Measurements from ENCODE around the gene SLC25A20.
"Not testable (repeated sequence)": the region's sequence is repeated elsewhere in the genome, so short reads cannot be mapped to it uniquely, and the experiment has no call there.

Gene SLC25A20

DNA sequence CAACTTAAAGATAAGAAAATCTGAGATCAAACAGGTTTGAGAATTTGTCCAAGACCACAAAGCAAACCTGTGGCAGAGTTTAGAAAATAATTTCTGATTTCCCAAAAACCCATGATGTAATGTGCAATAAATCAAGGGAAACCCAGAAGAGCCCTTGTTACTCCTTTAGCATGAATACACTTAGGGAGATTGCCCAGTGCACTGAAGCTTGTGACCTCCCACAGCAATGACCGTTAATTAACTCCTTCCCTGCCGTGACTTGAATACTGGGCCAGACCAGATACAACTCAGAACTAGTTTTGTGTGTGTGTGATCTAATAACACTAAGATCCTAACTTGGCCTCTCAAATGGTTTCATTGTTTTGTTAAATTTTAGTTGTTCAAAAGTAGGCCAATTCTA is 53.5 kb downstream of the SLC25A20 start:
- DNase-seq (ENCODE audit: low spot score), result peak; percentile 25

DNA sequence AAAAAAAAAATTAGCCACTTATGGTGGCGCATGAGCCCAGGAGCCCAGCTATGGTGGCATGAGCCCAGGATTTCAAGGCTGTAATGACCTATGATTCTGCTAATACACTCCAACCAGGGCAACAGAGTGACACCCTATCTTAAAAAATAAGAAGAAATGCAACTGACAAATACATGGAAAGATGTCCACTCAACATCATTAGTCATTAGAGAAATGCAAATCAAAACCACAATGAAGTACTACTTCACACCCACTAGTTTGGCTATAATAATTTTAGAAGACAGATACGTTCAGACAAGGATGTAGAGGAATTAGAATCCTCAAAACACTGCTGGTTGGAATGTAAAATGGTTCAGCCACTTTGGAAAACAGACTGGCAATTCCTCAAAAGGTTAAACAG is 61.5 kb downstream of the SLC25A20 start:
- no peak for DNase-seq (ENCODE audit: low spot score)

DNA sequence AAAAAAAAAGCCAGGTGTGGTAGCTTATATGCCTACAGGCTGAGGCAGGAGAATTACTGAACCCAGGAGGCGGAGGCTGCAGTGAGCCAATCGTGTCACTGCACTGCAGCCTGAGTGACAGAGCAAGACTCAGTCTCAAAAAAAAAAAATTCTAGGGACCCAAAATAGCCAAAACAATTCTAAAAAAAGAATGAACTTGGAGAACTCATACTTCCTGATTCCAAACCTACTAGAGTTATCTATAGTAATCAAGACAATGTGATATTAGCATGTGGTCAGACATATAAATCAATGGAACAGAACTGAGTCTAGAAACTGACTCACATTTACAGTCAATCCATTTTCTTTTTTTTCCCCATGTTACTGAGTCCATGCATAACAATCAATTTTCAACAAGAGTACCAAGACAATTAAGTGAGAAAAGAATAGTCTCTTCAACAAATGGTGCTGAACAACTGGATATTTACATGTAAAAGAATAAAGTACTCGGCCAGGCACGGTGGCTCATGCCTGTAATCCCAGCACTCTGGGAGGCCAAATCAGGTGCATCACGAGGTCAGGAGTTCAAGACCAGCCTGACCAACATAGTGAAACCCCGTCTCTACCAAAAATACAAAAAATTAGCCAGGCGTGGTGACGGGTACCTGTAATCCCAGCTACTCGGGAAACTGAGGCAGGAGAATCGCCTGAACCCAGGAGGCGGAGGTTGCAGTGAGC is 62.9 kb downstream of the SLC25A20 start:
- no peak for DNase-seq (ENCODE audit: low spot score)

DNA sequence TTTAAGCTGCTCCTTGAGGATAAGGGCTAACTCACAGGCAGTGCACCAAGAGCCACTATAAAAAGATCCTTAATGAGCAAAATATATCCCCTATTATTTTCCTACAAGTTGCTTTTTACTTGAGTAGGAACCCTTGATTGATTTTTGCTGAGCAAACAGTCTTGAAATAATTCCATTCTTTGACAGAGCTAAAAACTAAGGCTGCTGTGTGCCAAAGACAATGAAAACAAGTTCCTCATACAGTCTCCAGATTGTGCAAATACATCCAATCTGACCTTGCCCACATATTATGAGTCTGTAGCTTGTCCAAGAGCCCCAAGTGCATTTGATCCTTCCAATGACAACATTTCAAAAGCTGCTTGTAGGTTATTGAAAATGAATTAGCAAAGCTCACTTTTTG is 66.0 kb downstream of the SLC25A20 start:
- no peak for DNase-seq (ENCODE audit: low spot score)

DNA sequence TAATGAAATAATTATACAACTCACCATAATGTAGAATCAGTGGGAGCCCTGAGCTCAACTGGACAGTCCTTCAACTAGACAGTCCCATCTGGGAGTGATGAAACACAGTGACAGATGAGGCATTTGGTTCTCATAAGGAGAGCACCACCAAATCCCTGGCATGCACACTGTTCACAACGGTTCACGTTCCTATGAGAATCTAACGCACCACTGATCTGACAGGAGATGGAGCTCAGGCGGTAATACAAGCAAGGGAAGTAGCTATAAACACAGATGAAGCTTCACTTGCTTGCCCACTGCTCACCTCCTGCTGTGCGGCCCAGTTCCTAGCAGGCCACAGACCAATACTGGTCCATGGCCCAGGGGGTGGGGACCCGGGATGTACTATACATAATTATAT is 68.0 kb downstream of the SLC25A20 start:
- no peak for DNase-seq (ENCODE audit: low spot score)

DNA sequence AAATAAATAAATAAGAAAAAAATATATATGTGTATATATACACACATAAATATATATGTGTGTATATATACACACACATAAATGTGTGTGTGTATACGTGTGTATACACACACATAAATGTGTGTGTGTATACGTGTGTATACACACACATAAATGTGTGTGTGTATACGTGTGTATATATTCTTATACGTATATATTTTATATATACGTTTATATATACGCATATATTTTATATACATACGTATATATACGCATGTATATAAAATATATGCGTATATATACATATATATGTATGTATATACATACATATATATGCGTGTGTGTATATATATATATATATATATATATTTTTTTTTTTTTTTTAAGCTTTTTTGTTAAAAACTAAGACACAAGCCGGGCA is 69.2 kb downstream of the SLC25A20 start:
- not testable (repeated sequence) for DNase-seq (ENCODE audit: low spot score)

DNA sequence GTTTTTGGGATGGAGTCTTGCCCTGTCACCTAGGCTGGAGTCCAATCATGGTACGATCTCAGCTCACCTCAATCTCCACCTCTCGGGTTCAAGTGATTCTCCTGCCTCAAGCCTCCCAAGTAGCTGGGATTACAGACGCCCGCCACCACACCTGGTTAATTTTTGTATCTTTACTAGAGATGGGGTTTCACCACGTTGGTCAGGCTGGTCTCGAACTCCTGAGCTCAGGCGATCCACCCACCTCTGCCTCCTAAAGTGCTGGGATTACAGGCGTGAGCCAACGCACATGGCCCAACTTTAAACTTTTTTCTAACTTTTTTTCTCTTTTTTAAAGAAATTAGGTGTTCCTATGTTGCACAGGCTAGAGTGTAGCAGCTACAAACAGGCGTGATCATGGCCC is 70.8 kb downstream of the SLC25A20 start:
- DNase-seq (ENCODE audit: low spot score), result not testable (repeated sequence)

DNA sequence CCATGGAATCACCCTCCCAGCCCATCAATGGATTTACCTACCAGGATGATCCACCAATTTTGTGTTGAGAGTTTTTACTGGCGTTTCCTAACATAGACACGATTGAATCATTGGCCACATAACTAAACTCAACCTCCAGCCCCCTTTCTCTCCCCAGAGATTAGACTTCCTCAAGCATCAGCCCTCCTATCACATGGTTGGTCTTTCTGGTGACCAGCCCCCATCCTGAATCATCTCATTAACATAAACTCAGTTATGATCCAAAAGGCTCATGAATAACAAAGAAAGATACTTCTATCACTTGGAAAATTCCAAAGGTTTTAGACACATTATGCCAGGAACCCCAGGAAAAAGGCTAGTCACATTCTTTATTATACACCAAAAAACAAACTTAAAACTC is 72.2 kb downstream of the SLC25A20 start:
- peak; percentile 88 for DNase-seq (ENCODE audit: low spot score)

DNA sequence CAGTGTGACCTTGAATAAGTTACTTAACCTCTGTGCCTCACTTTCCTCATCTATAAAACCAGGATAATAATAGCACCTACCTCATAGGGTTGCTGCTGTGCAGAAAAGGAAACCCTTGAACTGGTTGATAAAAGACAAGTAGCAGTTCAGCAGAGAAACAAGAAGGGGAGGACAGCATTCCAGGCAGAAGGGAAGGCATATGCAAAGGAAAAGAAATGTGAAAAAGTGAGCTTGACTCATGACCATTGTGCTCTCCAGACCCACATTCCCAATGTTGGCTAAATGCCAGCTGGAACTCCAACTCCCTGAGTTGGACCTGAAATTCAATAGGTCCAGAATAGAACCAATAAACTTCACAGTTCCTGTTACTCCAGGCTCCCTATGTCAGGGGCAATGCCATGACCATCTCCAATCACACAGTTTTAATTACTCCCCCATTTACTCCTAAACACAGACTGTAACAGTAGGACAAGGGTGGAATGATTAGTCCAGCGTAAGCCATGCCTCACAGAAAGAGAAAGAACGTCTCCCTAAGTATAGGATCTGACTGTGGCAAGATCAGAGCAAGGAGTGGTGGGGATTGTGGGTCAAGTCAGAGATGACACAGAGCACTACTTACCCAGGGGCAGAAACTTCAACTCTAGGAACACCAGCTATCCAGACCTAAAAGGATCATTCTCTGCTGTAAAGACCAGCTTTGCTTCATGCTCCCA is 77.9 kb downstream of the SLC25A20 start:
- peak; percentile 22 for DNase-seq (ENCODE audit: low spot score)

DNA sequence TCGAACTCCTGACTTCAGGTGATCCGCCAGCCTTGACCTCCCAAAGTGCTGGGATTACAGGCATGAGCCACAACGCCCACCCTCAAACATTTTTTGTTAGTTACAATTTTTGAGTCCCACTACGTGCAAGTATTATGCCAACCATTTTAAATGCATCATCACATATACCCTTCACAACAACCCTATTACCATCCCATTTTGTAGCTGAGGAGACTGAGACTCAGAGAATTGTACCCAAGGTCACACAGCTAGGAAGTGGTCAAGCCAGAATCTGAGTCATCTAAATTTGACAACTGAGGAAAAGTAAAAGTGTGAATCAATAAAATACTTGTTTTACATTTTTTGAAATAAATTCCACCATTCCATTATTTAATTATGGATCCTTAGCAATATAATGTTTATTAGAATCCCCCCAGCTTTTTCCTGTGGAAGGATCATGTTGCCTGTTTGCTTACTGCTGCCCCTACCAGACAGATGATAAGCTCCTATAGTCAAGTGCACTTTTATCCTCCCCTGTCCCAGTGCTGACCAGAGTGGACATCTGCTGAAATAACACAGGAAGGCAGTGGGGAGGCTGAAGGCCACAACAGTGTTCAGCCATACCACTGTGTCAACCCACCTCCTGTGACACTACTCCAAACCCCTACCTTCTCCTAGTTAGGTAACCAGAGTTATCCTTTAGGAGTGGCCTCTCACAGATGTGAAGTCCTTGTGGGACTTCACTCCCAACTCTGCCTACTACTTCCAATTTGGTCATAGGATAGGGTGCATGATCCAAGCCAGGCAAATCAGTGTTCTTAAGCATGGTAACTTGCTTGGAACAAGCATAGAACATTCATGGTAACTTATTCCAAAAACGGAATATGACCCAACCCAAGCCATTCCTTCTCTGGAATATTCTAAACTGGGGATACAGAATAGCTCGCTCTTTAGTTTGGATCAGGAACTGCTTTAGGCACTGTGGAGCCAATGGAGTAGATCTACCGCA is 79.2 kb downstream of the SLC25A20 start:
- DNase-seq (ENCODE audit: low spot score), result no peak

DNA sequence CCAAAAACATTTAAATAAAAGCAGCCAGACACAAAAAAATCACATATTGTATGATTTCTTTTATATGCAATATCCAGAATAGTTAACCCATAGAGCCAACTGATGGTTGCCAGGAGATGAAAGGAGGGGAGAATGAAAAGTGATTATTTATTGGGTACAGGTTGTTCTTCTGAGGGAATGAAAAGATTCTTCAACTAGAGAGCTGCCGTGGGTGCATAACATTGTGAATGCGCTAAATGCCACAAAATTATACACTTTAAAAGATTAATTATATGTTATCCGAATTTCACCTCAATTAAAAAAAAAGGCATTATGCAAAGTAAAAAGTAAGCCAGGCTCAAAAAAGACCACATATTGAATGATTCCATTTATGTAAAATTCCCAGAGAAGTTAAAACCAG is 87.2 kb downstream of the SLC25A20 start:
- DNase-seq (ENCODE audit: low spot score), result no peak

Measured in hepatic stellate cell (primary cell).